CD8-positive, alpha-beta memory T cell (primary cell): ENCODE results near the gene BCR. TPM values are rescaled to one million over a fixed set of nuclear protein-coding genes. Genes with fewer than 3 reads are reported as not detected.

Experiments used
- CTCF ChIA-PET: fragments of 350-600 bp; sonication (Branson Sonifier 250); formaldehyde crosslinking; loops from one replicate; lab custom pipeline; 2021; ENCODE audit warnings: antibody characterized with exemption; lab: Charles Lee
- POLR2A ChIA-PET: fragments of 350-600 bp; sonication (Branson Sonifier 250); formaldehyde crosslinking; loops from one replicate; lab custom pipeline; 2021; ENCODE audit warnings: antibody characterized with exemption; lab: Charles Lee
- DNase-seq, 5 donors: peaks; one replicate each; pipeline versions ENCODE4 v3.0.0 to v3.0.0-alpha.2; 2020 to 2022; ENCODE audit warnings: mixed read lengths in 1 of 5
- H3K27ac ChIP-seq: one replicate; pipeline ENCODE4 v1.7.0; 2013; ENCODE audit warnings: low read depth, mild to moderate bottlenecking, low read length, moderate library complexity
- H3K27me3 ChIP-seq: 2 replicates; pipeline ENCODE4 v1.7.0; 2013; ENCODE audit warnings: low read length, mild to moderate bottlenecking; ENCODE audit not compliant: insufficient read depth, poor library complexity, severe bottlenecking
- H3K36me3 ChIP-seq: 2 replicates; pipeline ENCODE4 v1.7.0; 2013; ENCODE audit warnings: mild to moderate bottlenecking, low read length, moderate library complexity; ENCODE audit not compliant: insufficient read depth
- H3K4me1 ChIP-seq: 2 replicates; pipeline ENCODE4 v1.7.0; 2013; ENCODE audit warnings: mild to moderate bottlenecking, low read length, moderate library complexity; ENCODE audit not compliant: insufficient read depth
- H3K4me3 ChIP-seq: 2 replicates; pipeline ENCODE4 v1.7.0; 2013; ENCODE audit warnings: mild to moderate bottlenecking, low read length
- H3K9me3 ChIP-seq: 2 replicates; pipeline ENCODE4 v1.7.0; 2013; ENCODE audit warnings: mild to moderate bottlenecking, low read length
- H3K27ac Mint-ChIP-seq, 8 donors: one replicate each; pipeline ENCODE4 v1.8.0; 2020 to 2021; ENCODE audit warnings: mixed read lengths in 8 of 8, mild to moderate bottlenecking in 6 of 8, inconsistent platforms in 3 of 8, moderate library complexity in 3 of 8
- H3K27me3 Mint-ChIP-seq, 2 donors: one replicate each; pipeline ENCODE4 v1.8.0; 2020 to 2021; ENCODE audit warnings: mixed read lengths in 2 of 2, mild to moderate bottlenecking in 1 of 2, moderate library complexity in 1 of 2
- H3K36me3 Mint-ChIP-seq, 3 donors: one replicate each; pipeline ENCODE4 v1.8.0; 2020 to 2021; ENCODE audit warnings: mixed read lengths in 3 of 3, inconsistent platforms in 1 of 3, mild to moderate bottlenecking in 1 of 3
- H3K4me1 Mint-ChIP-seq, 3 donors: one replicate each; pipeline ENCODE4 v1.8.0; 2020 to 2021; ENCODE audit warnings: mixed read lengths in 3 of 3, inconsistent platforms in 1 of 3, mild to moderate bottlenecking in 1 of 3
- H3K4me3 Mint-ChIP-seq, 7 donors: one replicate each; pipeline ENCODE4 v1.8.0; 2020 to 2021; ENCODE audit warnings: mixed read lengths in 7 of 7, mild to moderate bottlenecking in 6 of 7, moderate library complexity in 4 of 7, inconsistent platforms in 2 of 7
- H3K9me3 Mint-ChIP-seq, 5 donors: one replicate each; pipeline ENCODE4 v1.8.0; 2020 to 2022; ENCODE audit warnings: mixed read lengths in 5 of 5, mild to moderate bottlenecking in 3 of 5, moderate library complexity in 2 of 5, inconsistent platforms in 1 of 5
- polyA plus RNA-seq: library from polyadenylated mRNA; unstranded; fragments of 300-500 nt; fragmentation: Illumina TruSeq; gene quantifications from one replicate; pipeline ENCODE4 v1.2.3, GENCODE V29; 2021
- total RNA-seq, 2 experiments: library from RNA; stranded (reverse); gene quantifications; one replicate each; pipeline ENCODE4 v1.2.3, GENCODE V29; 2021

The BCR gene
- total and polyA plus RNA-seq, 3 experiments from 2014 or later, result 18.4 to 34.7 (median 33.2) TPM

- no peak for DNase-seq
- H3K4me3 ChIP-seq, result no peak overlapping the region
- H3K4me1 ChIP-seq, result no peaks in the 10 kb centered on the region
- peaks cover 14% of the 10 kb centered on the region for H3K36me3 ChIP-seq
- Mint-ChIP-seq H3K4me3 (no peak overlapping the region), H3K36me3 (peaks cover 0 to 77% (median 5%) of the 10 kb centered on the region in 3 donors), H3K27me3 (no peaks in the 10 kb centered on the region), H3K4me1 (peaks cover 4 to 11% (median 7%) of the 10 kb centered on the region in 3 donors), H3K27ac (peak overlapping the region; percentile 24 to 92 (median 66)), H3K9me3 (peaks cover 0 to 2% (median 0%) of the 10 kb centered on the region in 5 donors)
- ChIA-PET POLR2A (no interaction called here), CTCF (no interaction called here)
- no peaks in the 10 kb centered on the region for H3K27me3 ChIP-seq
- no peaks in the 10 kb centered on the region for H3K9me3 ChIP-seq
- no peak overlapping the region for H3K27ac ChIP-seq
Observed at GRCh38 chr22:23256986-23257888, 76.9 kb downstream of the BCR start.

GRCh38 chr22:23257889-23258825 is 77.8 kb downstream of the BCR start:
- no peaks in the 10 kb centered on the region for H3K27me3 ChIP-seq
- Mint-ChIP-seq H3K4me3 (no peak overlapping the region), H3K9me3 (peaks cover 0 to 2% (median 0%) of the 10 kb centered on the region in 5 donors), H3K27ac (peak overlapping the region in 3 of 8 donors; percentile 24 to 32 (median 29)), H3K4me1 (peaks cover 4 to 11% (median 7%) of the 10 kb centered on the region in 3 donors), H3K27me3 (no peaks in the 10 kb centered on the region), H3K36me3 (peaks cover 0 to 77% (median 5%) of the 10 kb centered on the region in 3 donors)
- CTCF ChIA-PET, result no interaction called here
- peaks cover 15% of the 10 kb centered on the region for H3K36me3 ChIP-seq
- POLR2A ChIA-PET, result interaction anchor here (1.1 kb wide), 1 partner anchor 15 kb away, joined by 4 read pairs; no protein-coding TSS in a partner anchor
- no peak overlapping the region for H3K4me3 ChIP-seq
- no peak overlapping the region for H3K27ac ChIP-seq
- H3K9me3 ChIP-seq, result no peaks in the 10 kb centered on the region
- no peak for DNase-seq
- H3K4me1 ChIP-seq, result no peaks in the 10 kb centered on the region

GRCh38 chr22:23258826-23259170 is 78.5 kb downstream of the BCR start:
- H3K4me3 ChIP-seq, result no peak overlapping the region
- Mint-ChIP-seq H3K9me3 (peaks cover 0 to 2% (median 0%) of the 10 kb centered on the region in 5 donors), H3K27ac (peak overlapping the region in 2 of 8 donors; percentile 54 to 61), H3K36me3 (peaks cover 0 to 77% (median 5%) of the 10 kb centered on the region in 3 donors), H3K4me1 (peaks cover 8 to 16% (median 13%) of the 10 kb centered on the region in 3 donors), H3K4me3 (no peak overlapping the region), H3K27me3 (no peaks in the 10 kb centered on the region)
- no peaks in the 10 kb centered on the region for H3K9me3 ChIP-seq
- ChIA-PET CTCF (no interaction called here), POLR2A (interaction anchor here (1.1 kb wide), 1 partner anchor 16 kb away, joined by 4 read pairs; no protein-coding TSS in a partner anchor)
- no peaks in the 10 kb centered on the region for H3K27me3 ChIP-seq
- H3K4me1 ChIP-seq, result no peaks in the 10 kb centered on the region
- DNase-seq, result no peak
- H3K36me3 ChIP-seq, result peaks cover 16% of the 10 kb centered on the region
- no peak overlapping the region for H3K27ac ChIP-seq

- CTCF ChIA-PET, result no interaction called here
- no peak for DNase-seq
- peaks cover 8 to 20% (median 17%) of the 10 kb centered on the region in 3 donors for H3K4me1 Mint-ChIP-seq
- peaks cover 0 to 2% (median 0%) of the 10 kb centered on the region in 5 donors for H3K9me3 Mint-ChIP-seq
- Histone ChIP-seq H3K27ac (no peak overlapping the region), H3K4me1 (peaks cover 6% of the 10 kb centered on the region), H3K36me3 (peaks cover 27% of the 10 kb centered on the region), H3K4me3 (no peak overlapping the region), H3K27me3 (no peaks in the 10 kb centered on the region), H3K9me3 (no peaks in the 10 kb centered on the region)
- no peak overlapping the region for H3K4me3 Mint-ChIP-seq
- H3K27ac Mint-ChIP-seq, result peak overlapping the region in 5 of 8 donors; percentile 18 to 89 (median 33)
- POLR2A ChIA-PET, result no interaction called here
- peaks cover 0 to 78% (median 2%) of the 10 kb centered on the region in 3 donors for H3K36me3 Mint-ChIP-seq
- H3K27me3 Mint-ChIP-seq, result no peaks in the 10 kb centered on the region
Observed at GRCh38 chr22:23259916-23260644, 79.8 kb downstream of the BCR start.

GRCh38 chr22:23260645-23261581 is 80.6 kb downstream of the BCR start:
- no peak for DNase-seq
- Mint-ChIP-seq H3K36me3 (peaks cover 0 to 78% (median 5%) of the 10 kb centered on the region in 3 donors), H3K4me3 (no peak overlapping the region), H3K27me3 (no peaks in the 10 kb centered on the region), H3K4me1 (peaks cover 8 to 20% (median 17%) of the 10 kb centered on the region in 3 donors), H3K27ac (peak overlapping the region in 2 of 8 donors; percentile 17 to 52), H3K9me3 (peaks cover 0 to 2% (median 0%) of the 10 kb centered on the region in 5 donors)
- POLR2A ChIA-PET, result no interaction called here
- Histone ChIP-seq H3K27ac (no peak overlapping the region), H3K27me3 (no peaks in the 10 kb centered on the region), H3K4me3 (no peak overlapping the region), H3K36me3 (peaks cover 20% of the 10 kb centered on the region), H3K9me3 (no peaks in the 10 kb centered on the region), H3K4me1 (peaks cover 6% of the 10 kb centered on the region)
- CTCF ChIA-PET, result interaction anchor here (1.3 kb wide), 1 partner anchor 22 kb away, joined by 3 read pairs; no protein-coding TSS in a partner anchor

GRCh38 chr22:23261900-23262450 is 81.7 kb downstream of the BCR start:
- Histone ChIP-seq H3K4me3 (no peak overlapping the region), H3K27ac (no peak overlapping the region), H3K27me3 (no peaks in the 10 kb centered on the region), H3K4me1 (peaks cover 6% of the 10 kb centered on the region), H3K36me3 (peaks cover 18% of the 10 kb centered on the region), H3K9me3 (no peaks in the 10 kb centered on the region)
- H3K27me3 Mint-ChIP-seq, result no peaks in the 10 kb centered on the region
- H3K4me3 Mint-ChIP-seq, result no peak overlapping the region
- peaks cover 5 to 16% (median 13%) of the 10 kb centered on the region in 3 donors for H3K4me1 Mint-ChIP-seq
- peaks cover 0 to 75% (median 5%) of the 10 kb centered on the region in 3 donors for H3K36me3 Mint-ChIP-seq
- ChIA-PET CTCF (interaction anchor here (1.3 kb wide), 1 partner anchor 20 kb away, joined by 3 read pairs; no protein-coding TSS in a partner anchor), POLR2A (no interaction called here)
- DNase-seq, result no peak
- peaks cover 0 to 2% (median 0%) of the 10 kb centered on the region in 5 donors for H3K9me3 Mint-ChIP-seq
- peak overlapping the region in 4 of 8 donors; percentile 33 to 58 (median 36) for H3K27ac Mint-ChIP-seq
